ENCODE data around the gene GFI1.

GFI1 gene

DNA sequence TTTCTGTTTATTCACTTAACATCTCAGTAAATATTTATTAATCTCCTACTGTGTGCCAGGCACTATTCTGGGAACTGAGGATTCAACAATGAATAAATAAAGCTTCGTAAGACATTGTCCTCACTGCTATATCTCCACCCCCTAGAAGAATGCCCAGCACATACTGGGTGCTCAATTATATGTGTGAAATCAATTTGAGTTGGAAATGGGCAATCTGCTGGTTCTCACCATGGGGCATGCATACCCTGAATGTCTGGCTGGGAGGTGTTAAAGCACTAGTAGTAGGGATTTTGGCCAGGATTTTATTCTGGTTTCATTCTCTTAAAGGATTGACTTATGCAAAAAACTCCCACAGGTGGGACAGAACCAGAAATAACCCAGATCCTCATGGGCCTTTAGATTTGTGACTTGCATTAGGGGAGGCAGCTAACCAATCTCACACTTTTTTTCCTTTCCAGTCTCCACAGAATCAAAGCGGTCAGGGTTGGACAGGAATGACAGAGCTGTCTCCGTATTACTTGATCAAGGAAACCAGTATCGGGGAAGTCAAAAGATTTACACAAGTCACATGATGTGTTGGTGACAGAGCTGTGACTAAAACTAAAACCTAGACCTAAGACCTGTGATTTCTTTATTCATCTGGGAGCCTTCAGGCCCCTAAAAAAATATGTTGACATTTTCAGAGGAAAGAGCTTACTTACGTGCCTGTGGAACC is 12.8 kb downstream of the GFI1 start:
- TF ChIP-seq, protein P1, sequence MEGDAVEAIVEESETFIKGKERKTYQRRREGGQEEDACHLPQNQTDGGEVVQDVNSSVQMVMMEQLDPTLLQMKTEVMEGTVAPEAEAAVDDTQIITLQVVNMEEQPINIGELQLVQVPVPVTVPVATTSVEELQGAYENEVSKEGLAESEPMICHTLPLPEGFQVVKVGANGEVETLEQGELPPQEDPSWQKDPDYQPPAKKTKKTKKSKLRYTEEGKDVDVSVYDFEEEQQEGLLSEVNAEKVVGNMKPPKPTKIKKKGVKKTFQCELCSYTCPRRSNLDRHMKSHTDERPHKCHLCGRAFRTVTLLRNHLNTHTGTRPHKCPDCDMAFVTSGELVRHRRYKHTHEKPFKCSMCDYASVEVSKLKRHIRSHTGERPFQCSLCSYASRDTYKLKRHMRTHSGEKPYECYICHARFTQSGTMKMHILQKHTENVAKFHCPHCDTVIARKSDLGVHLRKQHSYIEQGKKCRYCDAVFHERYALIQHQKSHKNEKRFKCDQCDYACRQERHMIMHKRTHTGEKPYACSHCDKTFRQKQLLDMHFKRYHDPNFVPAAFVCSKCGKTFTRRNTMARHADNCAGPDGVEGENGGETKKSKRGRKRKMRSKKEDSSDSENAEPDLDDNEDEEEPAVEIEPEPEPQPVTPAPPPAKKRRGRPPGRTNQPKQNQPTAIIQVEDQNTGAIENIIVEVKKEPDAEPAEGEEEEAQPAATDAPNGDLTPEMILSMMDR (IDR thresholded peaks at IDR 0.05) = no peak
- no peak for TF ChIP-seq ZFX (IDR thresholded peaks at IDR 0.05; ENCODE audit: borderline replicate concordance)
- H3K27ac ChIP-seq = no peak overlapping the region

DNA sequence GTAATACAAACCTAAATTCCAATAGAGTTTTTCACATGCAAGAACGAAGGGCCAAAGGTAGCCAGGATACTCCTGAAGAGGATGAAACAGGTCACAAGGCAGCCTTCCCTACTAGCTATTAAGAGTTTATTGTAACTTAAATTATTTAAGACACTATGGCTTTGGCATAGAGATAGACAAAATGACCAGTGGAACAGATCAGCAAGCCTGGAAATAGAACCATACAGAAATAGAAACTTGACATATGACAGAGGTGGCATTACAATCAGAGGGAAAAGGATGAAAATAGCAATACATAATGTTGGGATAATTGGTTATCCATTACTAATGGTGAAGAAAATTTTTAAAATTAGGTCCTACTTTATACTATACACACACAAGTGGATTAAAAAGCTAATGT is 16.5 kb downstream of the GFI1 start:
- no peak overlapping the region for H3K27ac ChIP-seq
- TF ChIP-seq, protein P1 (IDR thresholded peaks at IDR 0.05) = no peak
- TF ChIP-seq ZFX (IDR thresholded peaks at IDR 0.05; ENCODE audit: borderline replicate concordance) = no peak

DNA sequence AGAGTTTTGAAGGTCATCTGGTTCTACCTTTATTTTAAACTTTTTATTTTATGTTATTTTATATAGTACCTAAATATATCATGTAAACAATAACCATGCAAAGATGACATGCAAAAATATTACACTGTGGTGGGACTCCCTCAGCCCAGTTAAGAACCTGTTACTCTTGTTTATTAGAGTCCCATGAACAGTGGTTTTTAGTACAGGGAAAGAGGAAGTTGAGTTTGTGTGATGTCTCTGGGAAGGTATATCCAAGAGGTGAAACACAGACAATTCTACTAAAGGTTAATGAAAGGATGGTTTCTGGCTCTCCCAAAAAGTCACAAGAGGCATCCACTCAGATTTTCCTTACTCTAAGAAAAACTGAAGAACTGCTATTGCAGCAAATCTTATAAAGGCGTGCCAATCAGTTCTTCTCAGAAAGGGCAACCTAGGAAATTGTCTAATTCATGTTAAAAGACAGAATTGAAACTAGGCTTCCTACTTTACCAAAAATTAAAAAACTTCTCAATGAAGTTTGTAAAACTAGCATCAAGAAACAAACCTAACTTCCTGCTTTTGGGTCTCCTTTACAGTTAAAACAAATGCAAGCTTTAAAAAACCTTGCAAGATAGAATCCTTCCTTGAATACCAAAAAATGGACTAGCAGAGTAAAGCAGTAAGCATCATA is 19.9 kb downstream of the GFI1 start:
- no peak for TF ChIP-seq ZFX (IDR thresholded peaks at IDR 0.05; ENCODE audit: borderline replicate concordance)
- TF ChIP-seq, protein P1 (IDR thresholded peaks at IDR 0.05) = no peak
- H3K27ac ChIP-seq = no peak overlapping the region

DNA sequence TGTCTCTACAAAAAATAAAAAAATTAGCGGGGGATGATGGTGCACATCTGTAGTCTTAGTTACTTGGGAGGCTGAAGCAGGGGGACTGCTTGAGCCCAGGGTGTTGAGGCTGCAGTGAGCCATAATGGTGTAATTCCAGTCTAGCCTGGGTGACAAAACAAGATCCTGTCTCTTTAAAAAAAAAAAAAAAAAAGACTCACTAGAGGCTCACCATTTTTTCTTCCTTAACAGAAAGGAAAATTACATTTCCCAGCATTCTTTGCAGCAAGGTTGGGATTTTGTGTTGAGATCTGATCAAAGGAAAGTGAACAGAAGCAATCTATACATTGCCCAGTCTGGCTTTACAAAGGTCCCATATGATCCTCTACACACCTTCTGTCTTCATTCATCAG is 21.5 kb downstream of the GFI1 start:
- no peak overlapping the region for H3K27ac ChIP-seq
- TF ChIP-seq ZFX (IDR thresholded peaks at IDR 0.05; ENCODE audit: borderline replicate concordance) = no peak
- TF ChIP-seq, protein P1 (IDR thresholded peaks at IDR 0.05) = no peak

DNA sequence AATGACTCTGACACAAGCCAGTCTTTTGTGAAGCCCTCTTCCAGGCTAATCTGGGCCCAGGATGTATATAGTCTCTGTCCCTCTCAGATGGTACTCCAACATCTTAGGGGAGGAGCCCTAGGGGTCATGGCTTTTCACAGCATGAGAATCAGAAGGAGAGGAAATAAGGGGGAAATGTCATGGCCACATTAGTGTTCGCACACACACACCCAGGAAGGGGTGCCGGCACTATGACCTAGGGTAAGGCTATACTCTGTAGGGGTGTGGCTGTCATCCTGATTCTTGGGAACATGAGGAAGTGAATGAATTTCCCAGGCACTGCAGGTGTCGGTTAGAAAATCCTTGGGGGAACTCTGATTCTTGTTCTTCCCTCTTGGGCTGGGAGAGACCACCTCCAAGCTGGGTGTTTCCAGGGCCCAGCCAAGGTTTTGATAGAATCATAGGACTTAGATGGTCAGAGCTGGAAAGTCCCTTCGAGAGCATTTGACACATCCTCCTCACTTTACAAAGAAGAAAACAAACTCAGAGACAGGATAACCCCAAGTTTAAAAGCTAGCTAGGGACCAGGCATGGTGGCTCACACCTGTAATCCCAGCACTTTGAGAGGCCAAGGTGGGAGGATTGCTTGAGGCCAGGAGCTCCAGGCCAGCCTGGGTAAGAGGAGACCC is 22.0 kb downstream of the GFI1 start:
- H3K27ac ChIP-seq = no peak overlapping the region
- no peak for TF ChIP-seq ZFX (IDR thresholded peaks at IDR 0.05; ENCODE audit: borderline replicate concordance)
- TF ChIP-seq, protein P1 (IDR thresholded peaks at IDR 0.05) = no peak

DNA sequence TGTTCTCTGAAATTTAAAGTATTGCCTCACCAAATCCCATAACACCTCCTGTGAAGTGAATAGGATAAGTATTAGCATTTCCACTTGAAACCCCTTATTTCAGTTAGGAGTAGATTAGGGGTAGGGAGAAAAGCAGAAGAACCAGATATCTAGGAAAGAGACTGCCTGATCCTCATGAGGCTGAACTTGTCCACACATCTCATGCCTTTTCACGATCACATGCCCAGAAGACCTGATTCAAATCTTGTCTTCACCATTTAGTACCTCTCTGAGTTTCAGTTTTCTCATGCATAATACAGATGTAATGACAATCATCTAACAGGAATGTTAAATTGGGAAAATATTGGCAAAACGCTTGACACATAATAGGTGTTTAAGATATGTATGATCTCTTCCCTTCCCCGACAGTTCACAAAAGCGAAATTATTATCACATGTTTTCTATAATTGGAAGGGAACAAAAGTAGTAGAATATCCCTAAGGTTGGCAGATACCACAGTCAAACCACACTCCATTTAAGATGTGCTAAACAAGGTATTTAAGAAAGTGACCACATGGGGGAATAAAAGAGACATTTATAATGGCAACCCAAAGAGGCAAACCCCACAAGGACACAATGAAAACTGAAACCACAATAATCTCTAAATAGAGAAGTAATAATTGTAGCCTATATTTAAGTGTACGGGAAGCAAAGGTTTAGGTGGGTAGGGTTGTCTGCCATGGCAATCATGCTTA is 25.2 kb downstream of the GFI1 start:
- no peak for TF ChIP-seq ZFX (IDR thresholded peaks at IDR 0.05; ENCODE audit: borderline replicate concordance)
- TF ChIP-seq, protein P1 (IDR thresholded peaks at IDR 0.05) = no peak
- H3K27ac ChIP-seq = no peak overlapping the region
